NCI-H146 (cell line): ENCODE measurements around the gene FAM76B.

Experiments
- DNase-seq: peaks from one replicate; lab custom pipeline; 2025; lab: John Stamatoyannopoulos, UW

Gene FAM76B

DNA sequence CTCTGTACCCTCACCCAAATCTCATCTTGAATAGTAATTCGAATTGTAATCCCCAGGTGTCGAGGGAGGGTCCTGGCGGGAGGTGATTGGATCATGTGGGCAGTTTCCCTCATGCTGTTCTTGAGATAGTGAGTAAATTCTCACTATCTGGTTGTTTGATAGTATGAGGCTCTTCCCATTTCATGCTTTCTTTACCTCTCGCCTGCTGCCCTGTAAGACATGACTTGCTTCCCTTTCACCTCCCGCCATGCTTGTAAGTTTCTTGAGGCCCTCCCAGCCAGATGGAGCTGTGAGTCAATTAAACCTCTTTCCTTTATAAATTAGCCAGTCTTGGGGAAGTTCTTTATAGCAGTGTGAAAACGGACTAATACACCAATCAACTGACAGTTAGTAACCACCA lies 60.1 kb downstream of the FAM76B start:
- DNase-seq: no peak

DNA sequence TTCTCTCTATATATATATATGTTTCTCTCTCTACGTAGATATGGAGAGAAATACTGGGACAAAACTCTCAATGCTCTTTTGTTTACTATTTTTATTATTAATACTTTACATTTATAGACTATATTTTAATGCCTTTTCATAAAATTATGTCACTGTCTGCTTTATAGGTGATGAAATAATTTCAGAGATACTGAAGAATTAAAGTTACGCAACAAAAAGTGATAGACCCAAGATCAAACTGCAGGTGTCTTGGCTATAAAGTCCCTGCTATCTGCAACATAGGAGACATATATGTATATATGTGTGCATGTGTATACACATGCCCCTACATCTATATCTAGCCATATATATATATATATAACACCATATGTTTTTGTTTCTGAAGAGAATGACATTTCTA lies 60.8 kb downstream of the FAM76B start:
- DNase-seq: no peak

DNA sequence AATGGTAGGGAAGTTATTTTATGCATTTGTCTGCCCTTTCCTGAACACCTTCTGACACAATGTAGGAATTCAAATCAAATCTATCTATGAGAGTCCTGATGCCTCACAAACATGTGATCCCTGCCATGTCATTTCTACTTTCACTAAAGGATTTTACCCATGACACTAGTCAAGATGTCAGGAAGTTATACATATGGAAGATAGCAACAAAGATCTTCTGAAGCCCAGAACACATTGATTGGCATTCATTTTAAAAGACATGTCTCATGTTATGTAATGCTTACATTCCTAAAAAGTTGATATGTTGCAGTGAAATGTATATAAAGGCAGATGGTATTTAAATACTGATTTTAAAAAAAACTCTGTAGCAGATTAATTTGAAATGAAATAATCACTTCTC lies 61.5 kb downstream of the FAM76B start:
- no peak for DNase-seq

DNA sequence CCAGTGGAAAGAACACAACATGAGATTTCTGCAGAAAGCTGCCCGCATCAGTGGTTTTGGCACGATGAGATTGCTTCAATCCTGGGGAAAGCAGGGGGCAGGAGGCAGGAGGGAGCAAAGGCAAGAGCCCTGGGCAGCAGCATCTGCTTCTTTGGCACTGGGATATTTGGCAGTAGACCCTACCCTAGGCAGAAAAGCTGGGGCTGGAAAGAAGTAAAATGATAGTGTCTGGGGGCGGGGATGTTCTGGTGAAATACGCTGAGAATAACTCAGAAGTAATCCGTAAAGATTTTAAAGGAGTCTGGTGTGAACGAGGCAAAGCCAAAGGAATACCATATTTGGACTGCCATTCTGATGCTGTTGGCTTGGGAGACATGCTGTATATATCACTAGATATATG lies 62.0 kb downstream of the FAM76B start:
- DNase-seq: no peak

DNA sequence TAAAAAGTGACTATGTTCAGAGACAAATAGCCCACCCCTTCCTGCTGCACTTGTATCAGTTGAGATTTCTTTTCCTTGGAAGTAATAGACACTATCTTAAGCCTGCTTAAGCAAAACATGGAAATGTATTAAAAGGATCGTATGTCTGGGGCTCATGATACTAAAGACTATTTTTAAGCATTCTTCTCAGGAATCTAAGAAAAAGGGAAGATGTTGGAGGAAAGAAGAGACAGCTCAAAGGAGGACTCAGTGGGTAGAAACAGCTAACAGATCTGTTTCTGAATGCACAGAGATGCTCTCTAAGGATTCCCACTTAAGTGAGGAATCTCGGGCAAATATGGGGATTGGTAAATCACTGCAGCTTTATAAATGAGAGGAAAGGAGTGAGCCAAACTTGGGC lies 62.5 kb downstream of the FAM76B start:
- DNase-seq: no peak

DNA sequence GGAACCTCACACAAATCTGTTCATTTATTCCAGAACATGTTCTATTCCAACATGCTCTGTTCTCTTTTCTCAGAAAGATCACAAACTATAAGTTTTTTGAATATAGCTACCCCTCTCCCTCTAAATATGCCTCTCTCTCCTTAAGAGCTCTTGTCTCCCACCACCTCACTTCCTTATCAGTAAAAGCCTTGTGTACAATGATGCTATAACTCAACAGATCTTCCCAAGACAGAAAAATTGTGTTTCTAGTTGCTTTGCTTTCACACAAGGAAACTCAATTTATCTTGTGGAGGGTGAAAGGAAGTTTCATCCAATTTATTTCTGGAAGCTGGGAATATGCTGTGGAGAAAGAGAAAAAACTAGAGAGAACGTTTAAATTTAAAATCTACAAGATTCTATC lies 64.4 kb downstream of the FAM76B start:
- DNase-seq: no peak

DNA sequence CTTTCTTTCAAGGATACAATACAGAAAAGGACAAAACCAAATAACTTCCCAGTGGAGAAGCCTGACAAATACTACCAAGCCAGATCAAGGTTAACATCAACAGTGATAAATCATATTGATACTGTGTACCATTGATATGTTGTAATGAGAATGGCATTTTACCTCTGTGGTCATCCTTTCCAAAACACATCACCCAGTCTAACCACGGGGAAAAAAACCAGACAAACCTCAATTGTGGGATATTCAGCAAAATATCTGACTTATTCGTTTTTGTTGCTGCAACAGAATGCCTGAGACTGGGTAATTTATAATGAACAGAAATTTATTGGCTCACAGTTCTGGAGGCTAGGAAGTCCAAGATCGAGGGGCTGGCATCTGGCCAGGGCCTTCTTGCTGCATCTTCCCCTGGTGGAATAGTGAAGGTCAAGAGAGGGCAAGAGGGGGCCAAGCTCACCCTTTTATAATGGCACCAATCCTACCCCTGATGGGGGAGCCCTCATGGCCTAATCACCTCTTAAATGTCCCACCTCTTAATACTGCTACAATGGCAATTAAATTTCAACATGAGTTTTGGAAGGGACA lies 66.1 kb downstream of the FAM76B start:
- DNase-seq: no peak

DNA sequence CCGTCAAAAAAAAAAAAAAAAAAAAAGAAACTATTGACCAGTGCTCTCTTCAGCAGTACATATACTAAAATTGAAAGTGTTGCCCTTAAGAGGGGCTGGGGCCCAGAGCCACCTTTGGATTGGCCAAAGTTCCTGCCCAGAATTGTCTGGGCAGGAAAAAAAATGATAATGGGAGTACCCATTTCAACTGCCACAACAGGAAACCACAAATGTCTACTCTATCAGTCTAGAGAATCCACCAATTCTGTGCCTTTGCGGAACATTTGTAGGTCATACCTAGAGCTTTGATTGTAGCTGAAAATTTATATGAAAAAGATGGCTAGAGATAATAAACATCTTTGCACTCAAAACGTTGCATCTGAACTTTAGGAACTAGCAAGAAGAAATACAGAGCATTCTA lies 69.4 kb downstream of the FAM76B start:
- DNase-seq: no peak
